ENCODE measurements around the gene LPCAT1. TPM values are rescaled to one million over a fixed set of nuclear protein-coding genes. Genes with fewer than 3 reads are reported as not detected.
A peak's percentile ranks its signal among the peaks of the same experiment; 100 is the strongest.

LPCAT1 gene
- total RNA-seq, 4 donors from 2014 or later = 7.7 to 44.8 (median 12.0) TPM

DNA sequence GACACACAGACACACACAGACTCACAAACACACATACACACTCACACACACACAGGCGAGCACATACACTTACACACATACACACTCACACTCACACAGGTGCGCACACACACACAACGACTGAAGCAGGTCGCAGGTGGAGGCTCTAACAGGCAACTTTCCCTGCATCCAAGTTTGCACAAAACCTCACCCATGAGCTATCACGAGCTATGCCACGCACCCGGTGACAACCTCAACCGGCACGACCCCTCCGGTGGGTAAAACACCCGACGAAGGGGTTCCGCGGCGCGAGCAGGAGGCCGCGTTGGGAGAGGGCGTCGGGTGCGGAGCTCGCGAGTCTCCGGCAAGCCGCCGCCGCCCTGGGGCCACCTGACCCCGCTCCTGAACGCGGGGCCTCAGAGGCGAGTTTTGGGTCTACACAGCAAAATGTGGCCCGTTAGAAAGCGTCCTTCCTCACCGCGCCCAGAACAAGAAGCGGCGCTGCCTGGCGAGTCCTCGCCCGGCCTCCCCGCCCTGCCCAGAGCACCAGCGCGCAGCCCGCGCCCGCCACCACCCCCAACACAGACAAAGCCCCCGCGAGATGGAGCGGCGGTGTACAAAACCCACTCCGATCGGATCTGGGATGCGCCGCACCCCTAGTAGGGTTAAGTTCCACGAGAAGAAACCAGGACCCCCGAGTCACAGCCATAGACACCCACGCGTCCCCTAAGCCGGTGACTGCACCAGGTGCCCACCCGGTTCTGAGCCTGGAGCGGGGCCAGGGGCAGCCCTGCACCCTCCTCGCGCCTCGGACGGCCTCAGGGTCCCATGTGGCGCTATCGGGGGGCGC, 79.2 kb downstream of the LPCAT1 start:
- Histone ChIP-seq H3K36me3 (no peaks in the 10 kb centered on the region), H3K27ac (no peak overlapping the region), H3K4me3 (peak overlapping the region in 3 of 4 donors; percentile 8 to 45 (median 27)), H3K9me3 (no peaks in the 10 kb centered on the region), H3K4me1 (peaks cover 10 to 26% (median 13%) of the 10 kb centered on the region in 3 donors), H3K27me3 (peaks cover 19 to 98% (median 30%) of the 10 kb centered on the region in 4 donors)
- 36 to 45% methylated on average over 4 to 6 of the region's 68 CpGs for WGBS, 2 donors
- no peak for DNase-seq
- TF ChIP-seq, protein P1, sequence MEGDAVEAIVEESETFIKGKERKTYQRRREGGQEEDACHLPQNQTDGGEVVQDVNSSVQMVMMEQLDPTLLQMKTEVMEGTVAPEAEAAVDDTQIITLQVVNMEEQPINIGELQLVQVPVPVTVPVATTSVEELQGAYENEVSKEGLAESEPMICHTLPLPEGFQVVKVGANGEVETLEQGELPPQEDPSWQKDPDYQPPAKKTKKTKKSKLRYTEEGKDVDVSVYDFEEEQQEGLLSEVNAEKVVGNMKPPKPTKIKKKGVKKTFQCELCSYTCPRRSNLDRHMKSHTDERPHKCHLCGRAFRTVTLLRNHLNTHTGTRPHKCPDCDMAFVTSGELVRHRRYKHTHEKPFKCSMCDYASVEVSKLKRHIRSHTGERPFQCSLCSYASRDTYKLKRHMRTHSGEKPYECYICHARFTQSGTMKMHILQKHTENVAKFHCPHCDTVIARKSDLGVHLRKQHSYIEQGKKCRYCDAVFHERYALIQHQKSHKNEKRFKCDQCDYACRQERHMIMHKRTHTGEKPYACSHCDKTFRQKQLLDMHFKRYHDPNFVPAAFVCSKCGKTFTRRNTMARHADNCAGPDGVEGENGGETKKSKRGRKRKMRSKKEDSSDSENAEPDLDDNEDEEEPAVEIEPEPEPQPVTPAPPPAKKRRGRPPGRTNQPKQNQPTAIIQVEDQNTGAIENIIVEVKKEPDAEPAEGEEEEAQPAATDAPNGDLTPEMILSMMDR (IDR thresholded peaks at IDR 0.05) = no peak
- no peak for TF ChIP-seq POLR2A (IDR thresholded peaks at IDR 0.05)
- intact Hi-C loops (cut with DNase I) = no loop called here

DNA sequence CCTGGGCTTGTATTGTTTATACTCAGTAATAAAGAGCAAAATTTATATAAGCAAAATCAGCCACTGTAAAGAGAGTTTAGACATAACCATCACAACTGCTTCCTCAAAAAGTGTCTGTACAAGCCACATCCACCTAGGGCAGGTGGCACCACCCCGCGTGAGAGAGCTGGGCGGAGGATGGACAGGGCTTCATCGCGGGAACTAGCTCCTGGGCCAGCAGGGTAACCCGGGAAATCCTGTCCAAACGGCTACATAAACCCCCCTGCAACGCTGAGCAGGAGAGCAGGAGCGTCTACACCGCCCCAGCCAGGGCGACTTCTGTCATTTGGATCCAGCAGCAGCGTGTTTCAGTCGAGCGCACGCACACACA, 79.8 kb downstream of the LPCAT1 start:
- 55 to 63% methylated on average over 12 to 14 of the region's 15 CpGs for WGBS, 2 donors
- peaks cover 19 to 98% (median 30%) of the 10 kb centered on the region in 4 donors for H3K27me3 ChIP-seq
- intact Hi-C loops (cut with DNase I) = no loop called here

DNA sequence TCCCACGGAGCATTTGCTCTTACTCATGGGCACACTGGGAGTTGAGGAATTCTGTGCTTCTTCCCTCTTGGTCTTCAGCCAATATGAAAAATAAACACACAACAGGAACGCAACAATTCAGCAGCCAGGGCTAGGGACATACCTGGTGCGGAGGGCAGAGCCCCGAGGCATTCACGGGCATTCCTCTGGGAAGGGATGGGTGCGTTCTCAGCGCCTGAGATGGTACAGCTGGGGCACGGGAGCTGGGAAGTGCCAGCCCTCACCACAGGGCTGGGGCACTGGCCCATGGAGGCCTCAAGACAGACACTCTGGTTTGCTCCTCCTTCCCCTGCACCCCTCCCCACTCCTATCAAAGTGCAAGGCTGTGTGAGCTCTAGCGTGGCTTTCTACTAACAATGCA, 80.6 kb downstream of the LPCAT1 start:
- H3K27me3 ChIP-seq = peaks cover 19 to 99% (median 30%) of the 10 kb centered on the region in 4 donors
- no peak overlapping the region for H3K4me3 ChIP-seq
- DNase-seq = no peak
- H3K27ac ChIP-seq = no peak overlapping the region
- intact Hi-C loops (cut with DNase I) = no loop called here
- WGBS, 2 donors = 54 to 58% methylated on average over 4 to 9 of the region's 9 CpGs
- H3K9me3 ChIP-seq = no peaks in the 10 kb centered on the region
- no peaks in the 10 kb centered on the region for H3K36me3 ChIP-seq
- peaks cover 10 to 26% (median 13%) of the 10 kb centered on the region in 3 donors for H3K4me1 ChIP-seq
- no peak for TF ChIP-seq POLR2A (IDR thresholded peaks at IDR 0.05)
- TF ChIP-seq, protein P1 (IDR thresholded peaks at IDR 0.05) = no peak

More for the DNA sequence above, 79.8 kb downstream of the LPCAT1 start:
- no peak overlapping the region for H3K27ac ChIP-seq
- TF ChIP-seq, protein P1 (IDR thresholded peaks at IDR 0.05) = no peak
- TF ChIP-seq POLR2A (IDR thresholded peaks at IDR 0.05) = no peak
- no peak for DNase-seq
- H3K36me3 ChIP-seq = no peaks in the 10 kb centered on the region
- H3K9me3 ChIP-seq = no peaks in the 10 kb centered on the region
- H3K4me3 ChIP-seq = no peak overlapping the region
- H3K4me1 ChIP-seq = peaks cover 10 to 26% (median 13%) of the 10 kb centered on the region in 3 donors

DNA sequence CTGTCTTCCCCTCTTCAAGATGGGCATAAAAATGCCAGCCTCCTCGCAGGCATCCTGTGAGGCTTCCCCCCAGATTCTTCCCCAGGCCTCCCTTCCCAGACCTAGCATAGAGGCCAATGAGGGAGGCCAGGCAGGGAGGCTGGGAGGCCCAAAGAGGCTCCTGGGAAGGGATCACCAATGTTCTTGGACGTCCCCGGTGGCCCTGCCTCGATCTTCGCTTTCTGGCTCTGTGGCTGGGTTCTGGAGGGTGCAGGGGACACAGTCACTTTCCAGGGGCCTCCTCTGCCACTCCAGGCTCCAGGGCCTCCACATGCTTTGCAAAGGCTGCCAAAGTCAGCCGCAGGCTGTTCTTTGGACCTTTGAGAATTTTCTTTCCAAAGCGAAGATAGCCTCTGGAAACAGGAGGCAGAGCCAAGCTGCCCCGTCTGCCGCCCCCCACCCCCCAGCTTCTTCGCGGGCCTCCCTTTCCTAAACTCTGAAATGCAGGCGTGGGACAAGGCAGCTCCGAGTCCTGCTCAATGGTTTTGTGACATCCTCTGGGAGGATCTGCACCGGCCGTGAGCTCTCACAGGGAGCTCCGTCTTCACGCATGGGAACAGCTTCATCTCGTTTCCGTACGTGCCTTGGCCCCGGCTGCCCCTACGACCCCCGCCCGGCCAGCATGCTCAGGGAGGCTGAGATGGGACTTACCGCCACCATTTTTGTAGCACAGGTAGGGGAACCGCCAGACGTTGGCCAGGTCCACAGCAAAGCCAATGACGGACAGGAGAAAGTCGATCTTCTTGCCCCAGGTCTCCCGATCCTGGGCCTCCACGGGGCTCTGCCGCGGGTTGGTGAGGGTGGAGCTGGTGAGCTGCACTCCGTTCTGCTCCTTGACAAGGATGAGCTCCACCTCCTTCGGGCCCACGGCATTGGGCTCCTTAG, 81.3 kb downstream of the LPCAT1 start:
- Histone ChIP-seq H3K4me1 (peaks cover 10 to 26% (median 13%) of the 10 kb centered on the region in 3 donors), H3K36me3 (no peaks in the 10 kb centered on the region), H3K27ac (no peak overlapping the region), H3K9me3 (no peaks in the 10 kb centered on the region), H3K4me3 (no peak overlapping the region), H3K27me3 (peaks cover 19 to 99% (median 30%) of the 10 kb centered on the region in 4 donors)
- WGBS, 2 donors = 66 to 75% methylated on average over 14 to 19 of the region's 36 CpGs
- TF ChIP-seq POLR2A (IDR thresholded peaks at IDR 0.05) = no peak
- TF ChIP-seq, protein P1 (IDR thresholded peaks at IDR 0.05) = no peak
- no peak for DNase-seq
- intact Hi-C loops (cut with DNase I) = no loop called here
